Measurements from ENCODE around the gene ANO5. TPM values are rescaled to one million over a fixed set of nuclear protein-coding genes. Genes with fewer than 3 reads are reported as not detected.

The ANO5 gene
- total RNA-seq, 1 experiment from 2014 or later, result 1.1 TPM

- no peak for TF ChIP-seq ATF3 (IDR thresholded peaks at IDR 0.05)
These were observed 1.4 kb downstream of the ANO5 start (continued) for GRCh38 chr11:22194306-22194705.

GRCh38 chr11:22194907-22195306 is 2.0 kb downstream of the ANO5 start:
- RAD21 ChIA-PET (ENCODE audit: low non-redundant PET in 1 of 2, low total read pairs in 2 of 2, uncharacterized antibody in 2 of 2, unreplicated experiment in 2 of 2), result no interaction called here
- Histone ChIP-seq H3K79me2 (ENCODE audit: insufficient read depth, low read length) (no peaks in the 10 kb centered on the region), H3K27ac (ENCODE audit: low read depth, low read length) (no peak overlapping the region), H3K27me3 (ENCODE audit: insufficient read depth, low read length) (no peaks in the 10 kb centered on the region), H3K4me1 (ENCODE audit: control insufficient read depth in 1 of 2, insufficient read depth in 2 of 2, low read length in 2 of 2) (peaks cover 0 to 8% of the 10 kb centered on the region in 2 experiments; a peak in 1 of 4 replicates), H3K9me3 (ENCODE audit: control insufficient read depth in 1 of 2, insufficient read depth in 1 of 2, low read depth in 1 of 2, low read length in 2 of 2) (no peaks in the 10 kb centered on the region), H3K36me3 (ENCODE audit: control insufficient read depth in 1 of 2, insufficient read depth in 2 of 2, low read length in 2 of 2) (no peaks in the 10 kb centered on the region), H3K9me2 (ENCODE audit: insufficient read depth) (no peaks in the 10 kb centered on the region), H3K9ac (ENCODE audit: low read length) (no peak overlapping the region), H2AFZ (ENCODE audit: low read depth, low read length, poor library complexity, severe bottlenecking) (no peak overlapping the region), H4K20me1 (ENCODE audit: insufficient read depth) (no peaks in the 10 kb centered on the region), H3K4me3 (replicated peaks in 1 of 2; ENCODE audit: low read depth in 1 of 2, low read length in 2 of 2) (no peak overlapping the region), H3K4me2 (ENCODE audit: low read length) (no peak overlapping the region)
- POLR2A ChIA-PET, result no interaction called here
- no peak for DNase-seq (ENCODE audit: low read depth, low spot score)
- no peak for TF ChIP-seq REST (IDR thresholded peaks at IDR 0.05; ENCODE audit: low read depth)
- no peak for TF ChIP-seq SRF (IDR thresholded peaks at IDR 0.05; ENCODE audit: low read depth)
- intact Hi-C loops (cut with micrococcal nuclease), result no loop called here
- CTCF ChIA-PET, result no interaction called here
- ATAC-seq, result no peak
- no TSS peak for BruUV-seq (replicated peaks)

Measured in HCT116 (cell line).